ELF-1 (cell line): ENCODE results near the gene EDNRA.
"Not testable (repeated sequence)": the region's sequence is repeated elsewhere in the genome, so short reads cannot be mapped to it uniquely, and the experiment has no call there.

ENCODE experiments used
- DNase-seq: peaks from one replicate; pipeline ENCODE4 v3.0.0-alpha.2; 2016; ENCODE audit warnings: low read depth, low spot score

Gene EDNRA

DNA sequence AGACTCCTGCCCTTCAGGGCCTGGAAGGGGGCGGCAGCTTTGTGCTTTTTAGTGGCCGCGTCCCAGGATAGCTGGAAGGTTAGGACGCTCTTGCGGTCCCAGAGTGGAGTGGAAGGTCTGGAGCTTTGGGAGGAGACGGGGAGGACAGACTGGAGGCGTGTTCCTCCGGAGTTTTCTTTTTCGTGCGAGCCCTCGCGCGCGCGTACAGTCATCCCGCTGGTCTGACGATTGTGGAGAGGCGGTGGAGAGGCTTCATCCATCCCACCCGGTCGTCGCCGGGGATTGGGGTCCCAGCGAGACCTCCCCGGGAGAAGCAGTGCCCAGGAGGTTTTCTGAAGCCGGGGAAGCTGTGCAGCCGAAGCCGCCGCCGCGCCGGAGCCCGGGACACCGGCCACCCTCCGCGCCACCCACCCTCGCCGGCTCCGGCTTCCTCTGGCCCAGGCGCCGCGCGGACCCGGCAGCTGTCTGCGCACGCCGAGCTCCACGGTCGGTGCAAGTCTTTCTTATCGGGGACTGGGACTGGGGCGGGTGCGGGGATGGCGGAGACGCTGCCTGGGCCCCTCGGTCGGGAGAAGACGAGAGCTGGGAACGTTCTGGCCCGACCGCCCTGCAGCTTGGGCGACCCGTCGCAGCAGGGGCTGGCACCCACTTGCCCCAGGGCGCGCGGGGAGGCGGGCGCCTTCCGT is at the start of gene EDNRA:
Gene EDNRA, plus strand, starts transcription at position 207 of the 686 bp plus-strand sequence. CDS start 4,585 bp downstream, outside the sequence.
- DNase-seq = peak; percentile 55

DNA sequence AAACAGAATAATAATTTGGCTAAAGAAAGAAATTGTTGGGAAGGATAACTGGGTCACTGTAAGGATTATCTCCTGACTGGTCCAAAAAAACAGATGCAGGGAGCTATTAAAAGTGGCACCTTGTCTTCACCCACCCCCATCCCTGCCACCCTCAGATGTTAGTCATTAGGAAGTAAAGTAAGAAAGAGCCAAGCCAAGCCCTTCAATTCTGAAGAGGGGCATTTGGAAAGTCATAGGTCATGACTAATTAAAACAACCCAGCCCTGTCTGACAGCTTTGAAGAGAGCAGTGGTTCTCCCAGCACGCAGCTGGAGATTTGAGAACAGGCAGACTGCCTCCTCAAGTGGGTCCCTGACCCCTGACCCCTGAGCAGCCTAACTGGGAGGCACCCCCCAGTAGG is 46.5 kb upstream of the EDNRA start:
- DNase-seq = not testable (repeated sequence)

GRCh38 chr4:147440442-147440841 is 40.5 kb upstream of the EDNRA start:
- no peak for DNase-seq

DNA sequence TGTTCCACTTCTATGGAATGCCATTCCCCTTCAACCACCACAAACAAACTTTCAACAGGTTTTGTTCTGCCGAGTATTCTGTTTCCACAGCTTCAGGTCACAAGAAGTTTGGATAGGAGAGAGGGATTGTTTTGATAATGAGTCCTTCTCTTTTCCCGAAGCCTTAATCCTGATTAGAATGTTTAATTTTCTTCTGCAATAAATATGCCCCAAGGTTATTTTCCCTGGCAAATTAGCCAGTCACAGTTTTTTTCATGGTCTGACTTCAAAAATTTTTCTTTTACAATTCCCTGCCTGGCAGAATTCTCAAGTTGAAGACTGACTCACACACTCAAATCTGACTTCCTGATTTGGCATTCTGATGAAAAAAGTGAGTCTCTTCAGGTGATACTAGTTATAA is 33.1 kb upstream of the EDNRA start:
- no peak for DNase-seq

GRCh38 chr4:147453561-147454141 is 27.2 kb upstream of the EDNRA start:
- no peak for DNase-seq

DNA sequence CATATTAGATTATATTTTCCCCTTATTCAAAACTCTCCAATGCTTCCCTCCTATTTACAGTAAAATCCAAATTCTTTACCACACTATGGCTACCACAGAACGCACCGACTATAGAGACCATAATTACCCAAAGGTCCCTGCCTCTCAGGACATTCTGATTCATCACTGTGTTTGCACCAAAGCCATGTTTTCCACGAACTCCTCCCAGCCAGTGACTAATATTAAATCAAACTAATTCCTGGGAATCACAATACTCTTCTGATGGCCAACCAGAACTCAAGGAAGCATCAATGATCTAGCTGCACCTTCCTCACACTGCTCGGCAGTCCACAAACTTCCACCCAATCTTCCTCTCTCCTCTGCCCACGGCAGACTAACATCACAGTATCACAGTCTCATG is 24.2 kb upstream of the EDNRA start:
- no peak for DNase-seq

DNA sequence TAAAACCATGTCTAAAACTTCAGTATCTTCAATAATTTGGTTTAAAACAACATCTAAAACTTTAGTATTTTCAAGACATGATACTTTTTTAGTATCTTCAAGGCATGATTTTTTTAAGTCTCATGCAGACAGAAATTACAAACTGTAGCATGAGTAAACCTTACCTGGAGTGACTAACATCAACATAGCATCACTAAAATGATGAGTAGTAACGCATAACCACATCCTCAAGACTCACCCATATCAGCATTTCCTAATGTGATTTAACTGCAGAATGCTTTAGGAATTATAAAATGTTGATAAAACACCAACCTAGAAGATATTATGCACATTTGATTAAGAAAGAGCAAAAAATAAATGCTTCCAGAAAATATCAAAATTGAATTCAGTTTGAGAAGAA is 19.7 kb upstream of the EDNRA start:
- no peak for DNase-seq

- DNase-seq = no peak
Measured at GRCh38 chr4:147463065-147463464, 17.8 kb upstream of the EDNRA start.

DNA sequence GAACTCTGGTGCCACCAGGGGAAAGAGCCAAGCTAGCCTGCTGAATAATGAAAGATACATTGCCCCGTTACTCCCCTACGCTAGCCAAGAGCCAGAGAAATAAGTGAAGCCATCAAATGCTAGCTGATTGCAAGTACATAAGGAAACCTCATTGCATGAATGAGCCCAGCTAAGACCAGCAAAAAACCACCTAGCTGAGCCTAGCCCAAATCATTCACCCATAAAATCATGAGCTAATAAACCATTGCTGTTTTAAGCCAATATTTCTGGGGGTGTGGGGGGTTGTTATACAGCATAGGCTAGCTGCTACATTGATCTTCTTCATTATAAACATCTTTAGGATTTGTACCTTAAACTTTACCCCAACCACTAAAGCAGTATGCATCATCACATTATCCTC is 15.4 kb upstream of the EDNRA start:
- DNase-seq = no peak

DNA sequence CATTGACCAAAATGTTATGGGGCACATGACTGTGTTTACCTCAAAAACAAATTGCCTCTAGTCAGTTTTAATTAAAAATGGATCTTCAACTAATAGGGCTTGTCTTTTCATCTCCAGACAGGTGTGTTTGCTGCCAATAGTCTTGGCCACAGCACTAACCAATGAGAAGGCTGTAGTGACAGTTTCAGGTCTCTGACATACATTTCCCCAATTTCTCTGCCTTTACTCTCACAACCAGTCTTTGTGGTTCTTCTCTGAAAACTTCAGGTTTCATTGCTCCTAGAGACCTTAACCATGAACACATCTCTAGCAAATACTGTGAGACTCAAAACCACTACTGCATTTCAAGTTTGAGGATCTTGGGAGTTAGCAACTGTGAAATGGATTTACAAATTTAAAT is 3.5 kb upstream of the EDNRA start:
- DNase-seq = no peak

GRCh38 chr4:147479376-147479775 is 1.5 kb upstream of the EDNRA start:
- DNase-seq = no peak

- DNase-seq = no peak
Measured at GRCh38 chr4:147479786-147480185, 1.1 kb upstream of the EDNRA start.

DNA sequence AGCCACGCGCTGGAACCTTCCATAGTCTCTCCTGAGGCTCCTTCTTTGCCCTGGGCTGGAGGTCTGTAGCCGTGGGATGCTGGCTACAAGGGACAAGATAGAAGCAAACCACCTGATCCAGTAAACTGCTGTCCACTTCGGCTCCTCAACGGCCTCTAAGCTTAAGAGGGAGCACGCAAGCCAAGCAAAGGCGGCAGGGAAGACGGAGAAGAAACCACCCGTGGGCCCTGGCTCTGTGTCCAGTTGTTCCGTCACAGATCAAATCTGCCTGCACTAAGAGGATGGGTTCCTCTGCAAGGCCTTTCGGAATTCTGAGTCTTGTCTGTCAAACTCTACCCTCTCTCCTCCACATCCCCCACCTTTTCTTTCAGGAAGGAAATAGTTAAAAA is 401 bp upstream of the EDNRA start:
- DNase-seq = no peak

DNA sequence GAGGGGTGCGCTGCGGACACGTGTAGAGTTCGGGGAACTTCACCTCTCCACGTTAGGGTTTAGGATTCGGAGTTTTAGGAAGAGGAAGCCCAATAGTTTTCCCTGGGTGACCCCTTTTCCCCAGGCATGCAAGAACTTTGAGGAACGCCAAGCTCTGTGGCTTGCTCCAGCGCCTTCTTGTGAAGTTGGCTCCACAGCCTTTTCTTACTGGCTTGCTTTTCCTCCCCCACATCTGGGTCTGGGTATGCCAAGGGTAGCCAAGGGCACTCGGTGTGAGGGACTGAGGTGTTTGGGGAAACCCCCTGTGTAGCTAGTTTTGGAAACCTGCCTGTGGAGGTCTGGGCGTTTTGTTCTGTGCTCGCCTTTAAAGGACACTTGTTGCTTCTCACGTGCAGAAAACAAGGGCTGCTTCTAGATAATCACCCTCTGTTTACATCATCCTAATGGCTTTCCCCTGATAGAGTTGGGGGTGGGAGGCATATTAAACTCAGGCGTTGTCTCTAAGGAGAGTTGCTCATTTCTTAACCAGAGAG is 746 bp downstream of the EDNRA start:
- DNase-seq = peak; percentile 48

DNA sequence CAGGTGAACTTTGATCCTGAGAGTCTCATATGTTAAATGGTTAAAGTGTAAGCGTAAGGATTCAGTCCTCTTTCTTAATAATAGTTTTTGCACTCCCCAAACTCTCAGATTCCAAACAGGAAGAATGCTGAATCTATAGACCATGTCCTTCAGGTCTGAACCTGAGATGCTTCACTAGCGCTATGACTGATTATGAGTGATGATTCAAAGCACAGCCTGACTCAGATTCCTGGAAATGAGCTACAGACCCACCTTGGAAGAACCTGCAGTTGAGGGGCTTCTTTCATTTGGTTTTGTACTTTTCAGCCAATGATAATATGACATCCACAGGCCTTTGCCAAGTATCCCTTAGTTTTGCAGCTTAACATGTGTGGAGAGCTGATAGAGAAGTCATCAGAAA is 1.4 kb downstream of the EDNRA start:
- DNase-seq = no peak

- DNase-seq = no peak
Measured at GRCh38 chr4:147485167-147485566, 4.3 kb downstream of the EDNRA start.

GRCh38 chr4:147487616-147488015 is 6.7 kb downstream of the EDNRA start:
- DNase-seq = no peak

DNA sequence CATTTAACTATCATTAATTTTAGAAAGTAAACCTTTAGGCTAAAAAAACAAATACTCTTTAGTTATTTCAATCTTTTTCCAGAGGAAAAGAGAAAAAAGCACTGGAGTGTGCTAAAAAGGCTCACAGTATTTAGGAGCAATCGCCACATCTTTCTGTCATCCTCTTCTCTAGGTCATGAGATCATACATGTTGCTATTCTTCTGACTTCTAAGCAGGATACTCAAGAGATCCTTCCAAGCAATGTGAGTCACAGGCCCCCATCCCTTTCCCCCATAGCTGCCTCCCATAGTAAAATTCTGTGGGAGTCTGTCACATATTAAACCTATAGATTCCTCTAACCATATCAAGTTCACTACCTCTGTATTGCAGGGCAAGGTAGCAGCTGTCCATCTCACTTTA is 7.7 kb downstream of the EDNRA start:
- DNase-seq = no peak

DNA sequence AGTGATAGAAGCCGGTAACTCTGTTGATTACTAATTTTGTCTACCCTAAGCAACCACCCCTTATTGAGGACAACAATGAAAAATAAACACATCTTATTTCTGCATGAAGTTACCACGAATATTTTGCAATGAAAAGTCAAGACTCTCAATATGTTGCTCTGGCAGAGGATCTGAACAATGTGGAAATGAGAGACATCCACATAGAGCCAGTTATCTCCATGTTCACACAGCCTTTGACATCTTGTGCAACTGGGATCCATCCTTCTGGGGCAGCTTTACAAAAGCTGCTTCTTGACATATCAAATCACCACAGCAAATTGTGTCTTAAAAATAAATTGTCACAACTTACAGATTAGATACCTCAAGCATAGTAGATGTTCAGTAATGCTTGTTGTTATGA is 10.2 kb downstream of the EDNRA start:
- no peak for DNase-seq

GRCh38 chr4:147492306-147492705 is 11.4 kb downstream of the EDNRA start:
- no peak for DNase-seq

GRCh38 chr4:147492761-147493160 is 11.9 kb downstream of the EDNRA start:
- no peak for DNase-seq

GRCh38 chr4:147493307-147493706 is 12.4 kb downstream of the EDNRA start:
- DNase-seq = no peak

DNA sequence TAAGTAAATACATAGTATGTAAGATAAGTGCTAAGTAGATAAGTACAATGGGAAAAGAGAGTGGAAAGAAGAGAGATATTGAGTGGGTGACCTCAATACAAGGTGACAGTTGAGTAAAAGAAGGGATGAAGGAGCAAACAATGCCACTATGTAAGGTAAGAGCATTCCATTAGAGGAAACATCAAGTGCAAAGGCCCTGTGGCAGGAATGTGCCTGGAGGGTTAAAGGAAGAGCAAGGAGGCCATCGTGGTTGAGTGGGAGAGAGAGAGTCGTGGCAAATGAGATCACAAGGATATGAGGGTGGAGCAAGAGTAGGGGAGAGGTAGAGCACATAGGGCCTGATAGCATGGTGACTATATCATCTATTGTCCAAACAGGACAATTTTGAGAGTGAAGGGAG is 13.4 kb downstream of the EDNRA start:
- no peak for DNase-seq
